Endometrial microvascular endothelial cells (primary cell): Measurements from ENCODE around the gene NCF2. TPM values are rescaled to one million over a fixed set of nuclear protein-coding genes. Genes with fewer than 3 reads are reported as not detected.

Experiments used
- in situ Hi-C: cut with HindIII; loops from 2 replicates; pipeline ENCODE4 v1.10.0; 2017; ENCODE audit warnings: low sequenced_read_pairs, low pct_unique_long_range_greater_than_20kb; ENCODE audit errors: inconsistent ontology term
- total RNA-seq: library from RNA; depleted of rRNA; stranded (reverse); fragments of >200 nt; gene quantifications from one replicate; pipeline ENCODE4 v1.2.3, GENCODE V29; 2015; ENCODE audit errors: inconsistent ontology term

Gene NCF2
- total RNA-seq, 1 donor from 2014 or later, result not detected

- in situ Hi-C loops, result no loop called here
These were observed 68.2 kb downstream of the NCF2 start for GRCh38 chr1:183522104-183522503.

- in situ Hi-C loops, result no loop called here
These were observed 69.9 kb downstream of the NCF2 start for GRCh38 chr1:183520379-183520778.

- in situ Hi-C loops, result no loop called here
These were observed 72.9 kb downstream of the NCF2 start for GRCh38 chr1:183517401-183517800.

- in situ Hi-C loops, result no loop called here
These were observed 73.5 kb downstream of the NCF2 start for GRCh38 chr1:183516725-183517124.

- in situ Hi-C loops, result no loop called here
These were observed 75.1 kb downstream of the NCF2 start for GRCh38 chr1:183515002-183515689.

- in situ Hi-C loops, result no loop called here
These were observed 76.0 kb downstream of the NCF2 start for GRCh38 chr1:183514235-183514634.

- in situ Hi-C loops, result no loop called here
These were observed 77.8 kb downstream of the NCF2 start for GRCh38 chr1:183512450-183512849.

GRCh38 chr1:183508694-183509093, 81.6 kb downstream of the NCF2 start:
- in situ Hi-C loops, result no loop called here

- in situ Hi-C loops, result no loop called here
These were observed 83.7 kb downstream of the NCF2 start for GRCh38 chr1:183506561-183506960.

Other genes starting within 250 kb of the NCF2 start
- 0.19 TPM for gene NMNAT2, start 172.1 kb downstream of the NCF2 start, total RNA-seq
- gene SMG7, start 118.0 kb downstream of the NCF2 start, total RNA-seq, result 28.7 TPM
- 269 TPM for gene ARPC5, start 45.3 kb upstream of the NCF2 start, total RNA-seq
- gene APOBEC4, start 62.9 kb upstream of the NCF2 start, total RNA-seq, result not detected
- 8.5 TPM for gene RGL1, start 214.7 kb upstream of the NCF2 start, total RNA-seq